Ovary (tissue), 9 donors: ENCODE results near the gene ECM2. TPM values are rescaled to one million over a fixed set of nuclear protein-coding genes. Genes with fewer than 3 reads are reported as not detected.

Experiments used
- DNase-seq, 5 donors: peaks; one replicate each; pipeline ENCODE4 v3.0.0-alpha.2; 2019 to 2020
- H3K27ac ChIP-seq, 2 donors: fragments of 200-600 bp; one replicate each; pipeline versions ENCODE4 v1.5.1 to v1.8.0; 2019 to 2022
- H3K27me3 ChIP-seq: fragments of 200-600 bp; one replicate; pipeline ENCODE4 v1.8.0; 2022
- H3K36me3 ChIP-seq: fragments of 200-600 bp; sonication (generic); one replicate; pipeline ENCODE4 v1.5.1; 2019
- H3K4me1 ChIP-seq: one replicate; pipeline ENCODE4 v1.8.1; 2013; ENCODE audit warnings: mild to moderate bottlenecking, moderate library complexity; ENCODE audit not compliant: insufficient read depth
- H3K4me3 ChIP-seq: fragments of 200-600 bp; sonication (generic); one replicate; pipeline ENCODE4 v1.5.1; 2017
- H3K9me3 ChIP-seq, 2 donors: fragments of 200-600 bp in 1 of 2; sonication (generic) in 1 of 2; one replicate each; pipeline versions ENCODE4 v1.5.1 to v1.8.1; 2013 to 2019; ENCODE audit warnings: mild to moderate bottlenecking in 1 of 2, moderate library complexity in 1 of 2
- CTCF ChIP-seq, 3 donors: fragments of 450-650 bp in 2 of 3; fragments of 200-600 bp in 1 of 3; IDR thresholded peaks; one replicate each; pipeline versions ENCODE4 v1.5.1 to v1.8.0; 2016 to 2022; ENCODE audit warnings: antibody characterized with exemption in 3 of 3, mild to moderate bottlenecking in 1 of 3
- EP300 ChIP-seq: sonication (generic); formaldehyde crosslinking; IDR thresholded peaks from one replicate; pipeline ENCODE4 v1.6.1; 2017; ENCODE audit warnings: antibody characterized with exemption
- POLR2A ChIP-seq: fragments of 450-650 bp; IDR thresholded peaks from one replicate; pipeline ENCODE4 v1.6.1; 2017; ENCODE audit warnings: antibody characterized with exemption, mild to moderate bottlenecking, moderate library complexity
- WGBS, 3 donors: extraction: QIAGEN DNeasy Blood & Tissue Kit in 1 of 3; methylation state at CpG; one replicate each; pipeline versions ENCODE4 v1.1.5 to v1.1.7; 2013 to 2017; 5-methylcytosine and 5-hydroxymethylcytosine counted together
- intact Hi-C, 4 donors: fragments of 100-400 bp; cut with DNase I; formaldehyde crosslinking; loops; one replicate each; pipeline versions ENCODE4 v1.11.0 to v1.15.1; 2022 to 2023
- polyA plus RNA-seq, 2 donors: library from polyadenylated mRNA; stranded (reverse); fragments of 200-250 nt in 1 of 2; fragments of 350-450 nt in 1 of 2; fragmentation: Illumina TruSeq in 1 of 2; extraction: RNeasy Lipid Tissue Mini Kit (QIAGEN cat#74804) in 1 of 2; gene quantifications; one replicate each; pipeline ENCODE4 v1.2.3, GENCODE V29; 2013 to 2014
- total RNA-seq, 7 donors: library from RNA; depleted of rRNA in 2 of 7; stranded (reverse); fragments of >200 nt in 2 of 7; fragmentation: NEBNext Ultra II Directional in 3 of 7; extraction: Animal tissue kit (Norgen Biotek cat#: 25700) in 3 of 7; gene quantifications; one replicate each; pipeline versions ENCODE4 v1.1.0 to v1.2.4, GENCODE V29; 2016 to 2023
- donor health status: DM: no; HTN: no; CAD: no; lungs with moderate emphysema.
- donor health status: DM: no; HTN: no; CAD: no.
- donor health status: Bipolar disorder and iron deficiency.
- donor health status: DM: yes; HTN: yes; CAD: no.
- donor health status: DM: no; HTN: no; CAD: no.
- donor health status: DM: yes; HTN: yes; CAD: no.

The ECM2 gene
- total and polyA plus RNA-seq, 9 donors = 35.0 to 91.4 (median 65.9) TPM

- Histone ChIP-seq H3K9me3 (no peaks in the 10 kb centered on the region), H3K27ac (no peak overlapping the region), H3K4me1 (peaks cover 4% of the 10 kb centered on the region), H3K36me3 (no peaks in the 10 kb centered on the region), H3K4me3 (no peak overlapping the region), H3K27me3 (no peaks in the 10 kb centered on the region)
- intact Hi-C loops = no loop called here
- no peak for TF ChIP-seq CTCF (IDR thresholded peaks at IDR 0.05)
- TF ChIP-seq EP300 = no peak
- no peak for TF ChIP-seq POLR2A
- no peak for DNase-seq
- WGBS, 3 donors = 88 to 94% (median 92%) methylated on average over 2 of the region's 2 CpGs
Measured at GRCh38 chr9:92520837-92521236, 15.0 kb downstream of the ECM2 start.

- intact Hi-C loops = loop anchor here in 1 of 4 donors (10.0 kb wide), 1 partner anchor 127 kb away; no protein-coding TSS in a partner anchor
- Histone ChIP-seq H3K36me3 (no peaks in the 10 kb centered on the region), H3K27ac (no peak overlapping the region), H3K4me3 (no peak overlapping the region), H3K4me1 (peaks cover 4% of the 10 kb centered on the region), H3K9me3 (no peaks in the 10 kb centered on the region), H3K27me3 (no peaks in the 10 kb centered on the region)
- TF ChIP-seq POLR2A = no peak
- TF ChIP-seq EP300 = no peak
- no peak for TF ChIP-seq CTCF (IDR thresholded peaks at IDR 0.05)
- no peak for DNase-seq
- 91 to 92% (median 91%) methylated on average over 4 of the region's 4 CpGs for WGBS, 3 donors
Measured at GRCh38 chr9:92518199-92518598, 17.6 kb downstream of the ECM2 start.

GRCh38 chr9:92517046-92517445, 18.7 kb downstream of the ECM2 start:
- WGBS, 3 donors = 74 to 83% (median 82%) methylated on average over 3 of the region's 3 CpGs
- intact Hi-C loops = loop anchor here in 1 of 4 donors (10.0 kb wide), 1 partner anchor 128 kb away; no protein-coding TSS in a partner anchor
- no peaks in the 10 kb centered on the region for H3K36me3 ChIP-seq

GRCh38 chr9:92516521-92516920, 19.3 kb downstream of the ECM2 start:
- no peak for DNase-seq
- Histone ChIP-seq H3K4me1 (peaks cover 6% of the 10 kb centered on the region), H3K27ac (no peak overlapping the region), H3K4me3 (no peak overlapping the region), H3K9me3 (no peaks in the 10 kb centered on the region), H3K36me3 (no peaks in the 10 kb centered on the region), H3K27me3 (no peaks in the 10 kb centered on the region)
- TF ChIP-seq EP300 = no peak
- TF ChIP-seq CTCF (IDR thresholded peaks at IDR 0.05) = no peak
- TF ChIP-seq POLR2A = no peak
- intact Hi-C loops = loop anchor here in 1 of 4 donors (10.0 kb wide), 1 partner anchor 128 kb away; no protein-coding TSS in a partner anchor
- WGBS, 3 donors = 94 to 98% (median 94%) methylated on average over 1 of the region's 1 CpG

More at GRCh38 chr9:92517046-92517445, 18.7 kb downstream of the ECM2 start:
- H3K27ac ChIP-seq = no peak overlapping the region
- DNase-seq = no peak
- TF ChIP-seq POLR2A (no peak), CTCF (IDR thresholded peaks at IDR 0.05) (no peak), EP300 (no peak)
- H3K4me3 ChIP-seq = no peak overlapping the region
- no peaks in the 10 kb centered on the region for H3K9me3 ChIP-seq
- H3K4me1 ChIP-seq = peaks cover 6% of the 10 kb centered on the region
- no peaks in the 10 kb centered on the region for H3K27me3 ChIP-seq
